H9 (cell line): ENCODE data around the gene FMOD. TPM values are rescaled to one million over a fixed set of nuclear protein-coding genes. Genes with fewer than 3 reads are reported as not detected.

Experiments used
- DNase-seq: peaks from one replicate; pipeline ENCODE4 v3.0.0-alpha.2; 2017
- H2AFZ ChIP-seq: one replicate; pipeline ENCODE4 v1.6.1; 2013; ENCODE audit warnings: mild to moderate bottlenecking, low read length, control low read depth, moderate library complexity
- H2AK5ac ChIP-seq: 2 replicates; pipeline ENCODE4 v1.6.1; 2013; ENCODE audit warnings: low read length, control low read depth, mixed read lengths; ENCODE audit not compliant: insufficient read length
- H2BK120ac ChIP-seq: one replicate; pipeline ENCODE4 v1.6.1; 2013; ENCODE audit warnings: low read depth, mild to moderate bottlenecking, low read length, control low read depth, inconsistent platforms; ENCODE audit not compliant: poor library complexity, severe bottlenecking
- H2BK12ac ChIP-seq: 2 replicates; pipeline ENCODE4 v1.6.1; 2013; ENCODE audit warnings: low read length, control low read depth, mixed read lengths, low read depth; ENCODE audit not compliant: insufficient read length
- H2BK15ac ChIP-seq: 2 replicates; pipeline ENCODE4 v1.6.1; 2013; ENCODE audit warnings: low read depth, low read length, control low read depth
- H2BK20ac ChIP-seq: one replicate; pipeline ENCODE4 v1.6.1; 2013; ENCODE audit warnings: low read depth, mild to moderate bottlenecking, low read length, control low read depth, inconsistent platforms; ENCODE audit not compliant: poor library complexity, severe bottlenecking
- H2BK5ac ChIP-seq: 2 replicates; pipeline ENCODE4 v1.6.1; 2013; ENCODE audit warnings: low read length, control low read depth, mixed read lengths; ENCODE audit not compliant: insufficient read length
- H3K14ac ChIP-seq: 2 replicates; pipeline ENCODE4 v1.6.1; 2013; ENCODE audit warnings: low read length, control low read depth; ENCODE audit not compliant: insufficient read depth
- H3K18ac ChIP-seq: 2 replicates; pipeline ENCODE4 v1.6.1; 2013; ENCODE audit warnings: low read depth, mild to moderate bottlenecking, mixed read lengths, low read length, control low read depth; ENCODE audit not compliant: insufficient read length
- H3K23ac ChIP-seq: 2 replicates; pipeline ENCODE4 v1.6.1; 2013; ENCODE audit warnings: low read length, control low read depth, mixed read lengths, low read depth; ENCODE audit not compliant: insufficient read length
- H3K23me2 ChIP-seq: 2 replicates; pipeline ENCODE4 v1.6.1; 2013; ENCODE audit warnings: low read depth, mild to moderate bottlenecking, mixed read lengths, low read length, control low read depth; ENCODE audit not compliant: insufficient read length, poor library complexity, severe bottlenecking
- H3K27ac ChIP-seq: 2 replicates; pipeline ENCODE4 v1.5.1; 2013; ENCODE audit warnings: low read length, control low read depth, mixed read lengths, low read depth; ENCODE audit not compliant: insufficient read length
- H3K27me3 ChIP-seq: 2 replicates; pipeline ENCODE4 v1.6.1; 2013; ENCODE audit warnings: low read length, control low read depth, inconsistent platforms; ENCODE audit not compliant: insufficient read depth
- H3K4ac ChIP-seq: 2 replicates; pipeline ENCODE4 v1.6.1; 2013; ENCODE audit warnings: low read depth, mild to moderate bottlenecking, control low read depth, inconsistent platforms, low read length, moderate library complexity
- H3K4me1 ChIP-seq: 2 replicates; pipeline ENCODE4 v1.6.1; 2013; ENCODE audit warnings: low read length, control low read depth, inconsistent platforms; ENCODE audit not compliant: insufficient read depth
- H3K4me2 ChIP-seq: 2 replicates; pipeline ENCODE4 v1.6.1; 2013; ENCODE audit warnings: low read length, control low read depth, mixed read lengths; ENCODE audit not compliant: insufficient read length, insufficient read depth
- H3K56ac ChIP-seq: 2 replicates; pipeline ENCODE4 v1.6.1; 2013; ENCODE audit warnings: low read depth, mild to moderate bottlenecking, mixed read lengths, low read length, control low read depth; ENCODE audit not compliant: insufficient read length
- H3K79me1 ChIP-seq: 2 replicates; pipeline ENCODE4 v1.6.1; 2013; ENCODE audit warnings: low read depth, mild to moderate bottlenecking, moderate library complexity, low read length, control low read depth, inconsistent platforms; ENCODE audit not compliant: insufficient read depth, poor library complexity, severe bottlenecking
- H3K79me2 ChIP-seq: 2 replicates; pipeline ENCODE4 v1.6.1; 2013; ENCODE audit warnings: low read length, control low read depth, inconsistent platforms; ENCODE audit not compliant: insufficient read depth
- H3K9ac ChIP-seq: 2 replicates; pipeline ENCODE4 v1.6.1; 2013; ENCODE audit warnings: low read length, control low read depth, mixed read lengths; ENCODE audit not compliant: insufficient read length; ENCODE audit errors: extremely low read depth
- H3K9me3 ChIP-seq: one replicate; pipeline ENCODE4 v1.6.1; 2013; ENCODE audit warnings: low read depth, low read length, inconsistent platforms; ENCODE audit not compliant: control insufficient read depth
- H3T11ph ChIP-seq: one replicate; pipeline ENCODE4 v1.6.1; 2013; ENCODE audit warnings: mild to moderate bottlenecking, low read length, control low read depth, inconsistent platforms
- H4K20me1 ChIP-seq: one replicate; pipeline ENCODE4 v1.6.1; 2013; ENCODE audit not compliant: control insufficient read depth, insufficient read length, insufficient read depth
- H4K5ac ChIP-seq: 2 replicates; pipeline ENCODE4 v1.6.1; 2013; ENCODE audit warnings: low read depth, mild to moderate bottlenecking, mixed read lengths, low read length, control low read depth; ENCODE audit not compliant: insufficient read length
- H4K8ac ChIP-seq: replicated peaks from 2 replicates; pipeline ENCODE4 v1.6.1; 2013; ENCODE audit warnings: low read length, control low read depth, mixed read lengths, low read depth; ENCODE audit not compliant: insufficient read length
- H4K91ac ChIP-seq: 2 replicates; pipeline ENCODE4 v1.6.1; 2013; ENCODE audit warnings: low read depth, mild to moderate bottlenecking, moderate library complexity, mixed read lengths, low read length, control low read depth; ENCODE audit not compliant: insufficient read length
- H3K27ac Mint-ChIP-seq, 3 experiments: 2 replicates in 2 of 3; 3 replicates in 1 of 3; pipeline ENCODE4 v1.8.0; 2020 to 2021; ENCODE audit warnings: mixed read lengths in 3 of 3, mild to moderate bottlenecking in 1 of 3, moderate library complexity in 1 of 3
- H3K27me3 Mint-ChIP-seq: 2 replicates; pipeline ENCODE4 v1.8.0; 2021; ENCODE audit warnings: low read depth, mild to moderate bottlenecking, moderate library complexity, mixed read lengths
- H3K36me3 Mint-ChIP-seq, 3 experiments: 2 replicates in 2 of 3; 3 replicates in 1 of 3; pipeline ENCODE4 v1.8.0; 2020 to 2021; ENCODE audit warnings: low read depth in 3 of 3, mixed read lengths in 3 of 3; ENCODE audit not compliant: insufficient read depth in 1 of 3
- H3K4me1 Mint-ChIP-seq, 2 experiments: 2 replicates each; pipeline ENCODE4 v1.8.0; 2020; ENCODE audit warnings: mixed read lengths in 2 of 2
- H3K4me3 Mint-ChIP-seq, 2 experiments: 2 replicates in 1 of 2; 3 replicates in 1 of 2; pipeline ENCODE4 v1.8.0; 2020 to 2021; ENCODE audit warnings: mild to moderate bottlenecking in 2 of 2, mixed read lengths in 2 of 2, moderate library complexity in 1 of 2
- H3K9me3 Mint-ChIP-seq, 2 experiments: 2 replicates in 1 of 2; 3 replicates in 1 of 2; pipeline ENCODE4 v1.8.0; 2020; ENCODE audit warnings: mild to moderate bottlenecking in 2 of 2, mixed read lengths in 2 of 2, moderate library complexity in 1 of 2
- WGBS: extraction: QIAGEN DNeasy Blood & Tissue Kit; methylation state at CpG from one replicate; pipeline ENCODE4 v1.1.7; 2013; ENCODE audit warnings: missing lambda C conversion rate, low lambda C conversion rate, mixed read lengths; ENCODE audit not compliant: insufficient read length; ENCODE audit errors: extremely low coverage; 5-methylcytosine and 5-hydroxymethylcytosine counted together
- total RNA-seq: library from RNA; stranded (reverse); gene quantifications from 2 replicates; pipeline ENCODE4 v1.2.1, GENCODE V29; 2021
- TF ChIP-seq, protein P1 (sequence below): fragments of 200-600 bp; sonication (generic); conservative IDR thresholded peaks from 3 replicates; pipeline ENCODE4 v1.8.0; 2021; ENCODE audit warnings: antibody characterized with exemption, mild to moderate bottlenecking

Gene FMOD
- total RNA-seq, 1 experiment from 2014 or later = not detected

DNA sequence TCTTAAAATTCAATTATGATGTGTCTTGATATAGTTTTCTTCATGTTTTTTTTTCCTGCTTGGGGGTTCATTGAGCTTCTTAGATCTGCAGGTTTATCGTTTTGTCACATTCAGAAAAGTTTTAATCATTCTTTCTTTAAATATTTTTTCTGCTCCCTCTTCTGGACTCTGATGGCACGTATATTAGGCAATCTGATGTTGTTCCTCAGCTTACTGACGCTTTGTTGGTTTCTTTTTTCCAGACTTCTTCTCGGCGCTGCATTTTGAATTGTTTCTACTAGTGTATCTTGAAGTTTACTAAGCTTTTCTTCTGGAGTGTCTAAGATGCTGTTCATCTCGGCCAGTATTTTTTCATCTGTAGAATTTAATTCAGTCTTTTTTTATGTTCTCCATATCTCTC is 44.8 kb upstream of the FMOD start:
- H2BK15ac ChIP-seq = no peak overlapping the region

More for the DNA sequence above, 44.8 kb upstream of the FMOD start:
- no peak overlapping the region for H3K9ac ChIP-seq
- H3K79me2 ChIP-seq = no peaks in the 10 kb centered on the region
- WGBS = no CpG with 5 or more reads among the region's 6 CpGs
- H3K14ac ChIP-seq = no peak overlapping the region
- no peaks in the 10 kb centered on the region for H3K23me2 ChIP-seq
- H2AK5ac ChIP-seq = no peak overlapping the region
- no peaks in the 10 kb centered on the region for H4K20me1 ChIP-seq
- H2BK120ac ChIP-seq = no peak overlapping the region
- no peak overlapping the region for H3K27ac ChIP-seq
- no peak overlapping the region for H3K18ac ChIP-seq
- TF ChIP-seq, protein P1, sequence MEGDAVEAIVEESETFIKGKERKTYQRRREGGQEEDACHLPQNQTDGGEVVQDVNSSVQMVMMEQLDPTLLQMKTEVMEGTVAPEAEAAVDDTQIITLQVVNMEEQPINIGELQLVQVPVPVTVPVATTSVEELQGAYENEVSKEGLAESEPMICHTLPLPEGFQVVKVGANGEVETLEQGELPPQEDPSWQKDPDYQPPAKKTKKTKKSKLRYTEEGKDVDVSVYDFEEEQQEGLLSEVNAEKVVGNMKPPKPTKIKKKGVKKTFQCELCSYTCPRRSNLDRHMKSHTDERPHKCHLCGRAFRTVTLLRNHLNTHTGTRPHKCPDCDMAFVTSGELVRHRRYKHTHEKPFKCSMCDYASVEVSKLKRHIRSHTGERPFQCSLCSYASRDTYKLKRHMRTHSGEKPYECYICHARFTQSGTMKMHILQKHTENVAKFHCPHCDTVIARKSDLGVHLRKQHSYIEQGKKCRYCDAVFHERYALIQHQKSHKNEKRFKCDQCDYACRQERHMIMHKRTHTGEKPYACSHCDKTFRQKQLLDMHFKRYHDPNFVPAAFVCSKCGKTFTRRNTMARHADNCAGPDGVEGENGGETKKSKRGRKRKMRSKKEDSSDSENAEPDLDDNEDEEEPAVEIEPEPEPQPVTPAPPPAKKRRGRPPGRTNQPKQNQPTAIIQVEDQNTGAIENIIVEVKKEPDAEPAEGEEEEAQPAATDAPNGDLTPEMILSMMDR = no peak
- H3K79me1 ChIP-seq = no peaks in the 10 kb centered on the region
- no peak for DNase-seq
- no peak overlapping the region for H3K23ac ChIP-seq
- H3K4me2 ChIP-seq = no peak overlapping the region
- no peak overlapping the region for H2AFZ ChIP-seq
- no peak overlapping the region for H4K5ac ChIP-seq
- H2BK12ac ChIP-seq = no peak overlapping the region
- H3K27me3 ChIP-seq = no peaks in the 10 kb centered on the region
- H3K56ac ChIP-seq = no peak overlapping the region
- no peak overlapping the region for H2BK20ac ChIP-seq
- Mint-ChIP-seq H3K4me3 (no peak overlapping the region), H3K27ac (no peak overlapping the region), H3K27me3 (peaks cover 12% of the 10 kb centered on the region), H3K9me3 (peaks cover 6% of the 10 kb centered on the region in 2 experiments; a peak in 4 of 5 replicates), H3K4me1 (no peaks in the 10 kb centered on the region), H3K36me3 (no peaks in the 10 kb centered on the region; a peak in 1 of 7 replicates)
- no peak overlapping the region for H2BK5ac ChIP-seq
- no peak overlapping the region for H3T11ph ChIP-seq
- H4K8ac ChIP-seq = no peak overlapping the region
- H3K4me1 ChIP-seq = no peaks in the 10 kb centered on the region
- H4K91ac ChIP-seq = no peak overlapping the region
- no peaks in the 10 kb centered on the region for H3K9me3 ChIP-seq
- H3K4ac ChIP-seq = no peak overlapping the region
